WTC11 (cell line): Measurements from ENCODE around the gene LEFTY1.

Experiments used
- CREM ChIP-seq: sonication (generic); formaldehyde crosslinking; IDR thresholded peaks from 2 replicates; pipeline ENCODE4 v1.8.1; 2022; ENCODE audit warnings: mild to moderate bottlenecking, missing genetic modification reagents, moderate library complexity
- FOXP1 ChIP-seq: sonication (generic); formaldehyde crosslinking; IDR thresholded peaks from 2 replicates; pipeline ENCODE4 v1.8.0; 2022; ENCODE audit warnings: missing genetic modification reagents, mild to moderate bottlenecking, moderate library complexity, borderline replicate concordance
- GABPB1 ChIP-seq: sonication (generic); formaldehyde crosslinking; IDR thresholded peaks from 2 replicates; pipeline ENCODE4 v1.8.1; 2023; ENCODE audit warnings: mild to moderate bottlenecking, missing genetic modification reagents
- JUN ChIP-seq: sonication (generic); formaldehyde crosslinking; IDR thresholded peaks from 2 replicates; pipeline ENCODE4 v1.8.0; 2023; ENCODE audit warnings: mild to moderate bottlenecking, missing genetic modification reagents
- ZNF416 ChIP-seq: fragments of 250-450 bp; sonication (Bioruptor Pico); IDR thresholded peaks from 2 replicates; pipeline ENCODE4 v1.9.0; 2021; ENCODE audit warnings: mild to moderate bottlenecking, inconsistent platforms
- ZNF671 ChIP-seq: fragments of 250-450 bp; sonication (Bioruptor Pico); IDR thresholded peaks from 2 replicates; pipeline ENCODE4 v1.8.0; 2021; ENCODE audit warnings: mild to moderate bottlenecking
- TF ChIP-seq, protein P1 (sequence below): fragments of 200-600 bp; IDR thresholded peaks from 2 replicates; pipeline ENCODE4 v1.8.0; 2022; ENCODE audit warnings: antibody characterized with exemption
- TF ChIP-seq, protein P2 (sequence below): sonication (generic); formaldehyde crosslinking; conservative IDR thresholded peaks from 2 replicates; pipeline ENCODE4 v1.8.1; 2023; ENCODE audit warnings: mild to moderate bottlenecking, low read depth, missing genetic modification reagents, moderate library complexity
- TF ChIP-seq, protein P3 (sequence below): sonication (generic); formaldehyde crosslinking; IDR thresholded peaks from 2 replicates; pipeline ENCODE4 v1.8.1; 2022; ENCODE audit warnings: low read depth, mild to moderate bottlenecking, moderate library complexity, missing genetic modification reagents, borderline replicate concordance
- TF ChIP-seq, protein P4 (sequence below): sonication (generic); formaldehyde crosslinking; IDR thresholded peaks from 2 replicates; pipeline ENCODE4 v1.8.1; 2023; ENCODE audit warnings: mild to moderate bottlenecking, moderate library complexity, missing genetic modification reagents
- TF ChIP-seq, protein P5 (sequence below): fragments of 250-450 bp; sonication (Bioruptor Pico); IDR thresholded peaks from 2 replicates; pipeline ENCODE4 v1.9.0; 2021; ENCODE audit warnings: mild to moderate bottlenecking

DNA sequence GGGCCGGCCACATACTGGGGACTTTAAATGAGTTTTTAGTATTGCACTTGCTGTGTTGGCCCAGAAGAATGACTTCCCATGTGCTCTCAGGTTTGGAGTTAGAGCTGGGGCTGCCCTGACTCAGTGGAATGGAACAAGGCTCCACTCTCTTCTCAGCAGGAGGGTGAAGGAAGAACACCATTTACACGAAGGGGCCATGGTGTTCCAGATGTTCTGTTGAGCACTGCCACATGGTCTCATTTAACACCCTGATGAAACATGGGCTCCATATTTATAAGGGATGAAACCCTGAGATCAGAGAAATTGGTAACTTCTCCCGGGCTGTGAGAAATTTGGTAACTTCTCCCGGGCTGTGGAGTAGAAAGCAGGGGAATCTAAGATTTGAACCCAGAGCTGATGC is 29.3 kb upstream of the LEFTY1 start:
- TF ChIP-seq, protein P1, sequence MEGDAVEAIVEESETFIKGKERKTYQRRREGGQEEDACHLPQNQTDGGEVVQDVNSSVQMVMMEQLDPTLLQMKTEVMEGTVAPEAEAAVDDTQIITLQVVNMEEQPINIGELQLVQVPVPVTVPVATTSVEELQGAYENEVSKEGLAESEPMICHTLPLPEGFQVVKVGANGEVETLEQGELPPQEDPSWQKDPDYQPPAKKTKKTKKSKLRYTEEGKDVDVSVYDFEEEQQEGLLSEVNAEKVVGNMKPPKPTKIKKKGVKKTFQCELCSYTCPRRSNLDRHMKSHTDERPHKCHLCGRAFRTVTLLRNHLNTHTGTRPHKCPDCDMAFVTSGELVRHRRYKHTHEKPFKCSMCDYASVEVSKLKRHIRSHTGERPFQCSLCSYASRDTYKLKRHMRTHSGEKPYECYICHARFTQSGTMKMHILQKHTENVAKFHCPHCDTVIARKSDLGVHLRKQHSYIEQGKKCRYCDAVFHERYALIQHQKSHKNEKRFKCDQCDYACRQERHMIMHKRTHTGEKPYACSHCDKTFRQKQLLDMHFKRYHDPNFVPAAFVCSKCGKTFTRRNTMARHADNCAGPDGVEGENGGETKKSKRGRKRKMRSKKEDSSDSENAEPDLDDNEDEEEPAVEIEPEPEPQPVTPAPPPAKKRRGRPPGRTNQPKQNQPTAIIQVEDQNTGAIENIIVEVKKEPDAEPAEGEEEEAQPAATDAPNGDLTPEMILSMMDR = no peak
- TF ChIP-seq ZNF416 (CRISPR knock-in tag) (no peak), FOXP1 (CRISPR knock-in tag) (no peak), JUN (no peak), GABPB1 (CRISPR knock-in tag) (no peak), ZNF671 (CRISPR knock-in tag) (no peak), CREM (CRISPR knock-in tag) (no peak)
- TF ChIP-seq, protein P2, sequence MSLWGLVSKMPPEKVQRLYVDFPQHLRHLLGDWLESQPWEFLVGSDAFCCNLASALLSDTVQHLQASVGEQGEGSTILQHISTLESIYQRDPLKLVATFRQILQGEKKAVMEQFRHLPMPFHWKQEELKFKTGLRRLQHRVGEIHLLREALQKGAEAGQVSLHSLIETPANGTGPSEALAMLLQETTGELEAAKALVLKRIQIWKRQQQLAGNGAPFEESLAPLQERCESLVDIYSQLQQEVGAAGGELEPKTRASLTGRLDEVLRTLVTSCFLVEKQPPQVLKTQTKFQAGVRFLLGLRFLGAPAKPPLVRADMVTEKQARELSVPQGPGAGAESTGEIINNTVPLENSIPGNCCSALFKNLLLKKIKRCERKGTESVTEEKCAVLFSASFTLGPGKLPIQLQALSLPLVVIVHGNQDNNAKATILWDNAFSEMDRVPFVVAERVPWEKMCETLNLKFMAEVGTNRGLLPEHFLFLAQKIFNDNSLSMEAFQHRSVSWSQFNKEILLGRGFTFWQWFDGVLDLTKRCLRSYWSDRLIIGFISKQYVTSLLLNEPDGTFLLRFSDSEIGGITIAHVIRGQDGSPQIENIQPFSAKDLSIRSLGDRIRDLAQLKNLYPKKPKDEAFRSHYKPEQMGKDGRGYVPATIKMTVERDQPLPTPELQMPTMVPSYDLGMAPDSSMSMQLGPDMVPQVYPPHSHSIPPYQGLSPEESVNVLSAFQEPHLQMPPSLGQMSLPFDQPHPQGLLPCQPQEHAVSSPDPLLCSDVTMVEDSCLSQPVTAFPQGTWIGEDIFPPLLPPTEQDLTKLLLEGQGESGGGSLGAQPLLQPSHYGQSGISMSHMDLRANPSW = no peak
- TF ChIP-seq, protein P3, sequence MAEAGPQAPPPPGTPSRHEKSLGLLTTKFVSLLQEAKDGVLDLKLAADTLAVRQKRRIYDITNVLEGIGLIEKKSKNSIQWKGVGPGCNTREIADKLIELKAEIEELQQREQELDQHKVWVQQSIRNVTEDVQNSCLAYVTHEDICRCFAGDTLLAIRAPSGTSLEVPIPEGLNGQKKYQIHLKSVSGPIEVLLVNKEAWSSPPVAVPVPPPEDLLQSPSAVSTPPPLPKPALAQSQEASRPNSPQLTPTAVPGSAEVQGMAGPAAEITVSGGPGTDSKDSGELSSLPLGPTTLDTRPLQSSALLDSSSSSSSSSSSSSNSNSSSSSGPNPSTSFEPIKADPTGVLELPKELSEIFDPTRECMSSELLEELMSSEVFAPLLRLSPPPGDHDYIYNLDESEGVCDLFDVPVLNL (CRISPR knock-in tag) = no peak
- TF ChIP-seq, protein P4, sequence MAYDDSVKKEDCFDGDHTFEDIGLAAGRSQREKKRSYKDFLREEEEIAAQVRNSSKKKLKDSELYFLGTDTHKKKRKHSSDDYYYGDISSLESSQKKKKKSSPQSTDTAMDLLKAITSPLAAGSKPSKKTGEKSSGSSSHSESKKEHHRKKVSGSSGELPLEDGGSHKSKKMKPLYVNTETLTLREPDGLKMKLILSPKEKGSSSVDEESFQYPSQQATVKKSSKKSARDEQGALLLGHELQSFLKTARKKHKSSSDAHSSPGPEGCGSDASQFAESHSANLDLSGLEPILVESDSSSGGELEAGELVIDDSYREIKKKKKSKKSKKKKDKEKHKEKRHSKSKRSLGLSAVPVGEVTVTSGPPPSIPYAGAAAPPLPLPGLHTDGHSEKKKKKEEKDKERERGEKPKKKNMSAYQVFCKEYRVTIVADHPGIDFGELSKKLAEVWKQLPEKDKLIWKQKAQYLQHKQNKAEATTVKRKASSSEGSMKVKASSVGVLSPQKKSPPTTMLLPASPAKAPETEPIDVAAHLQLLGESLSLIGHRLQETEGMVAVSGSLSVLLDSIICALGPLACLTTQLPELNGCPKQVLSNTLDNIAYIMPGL (CRISPR knock-in tag) = no peak
- TF ChIP-seq, protein P5, sequence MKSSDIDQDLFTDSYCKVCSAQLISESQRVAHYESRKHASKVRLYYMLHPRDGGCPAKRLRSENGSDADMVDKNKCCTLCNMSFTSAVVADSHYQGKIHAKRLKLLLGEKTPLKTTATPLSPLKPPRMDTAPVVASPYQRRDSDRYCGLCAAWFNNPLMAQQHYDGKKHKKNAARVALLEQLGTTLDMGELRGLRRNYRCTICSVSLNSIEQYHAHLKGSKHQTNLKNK (CRISPR knock-in tag) = no peak
